Measurements from ENCODE around the gene SRSF1. TPM values are rescaled to one million over a fixed set of nuclear protein-coding genes. Genes with fewer than 3 reads are reported as not detected.
A peak's percentile ranks its signal among the peaks of the same experiment; 100 is the strongest.

SRSF1 gene
- total RNA-seq, 1 donor from 2014 or later: 155 TPM

DNA sequence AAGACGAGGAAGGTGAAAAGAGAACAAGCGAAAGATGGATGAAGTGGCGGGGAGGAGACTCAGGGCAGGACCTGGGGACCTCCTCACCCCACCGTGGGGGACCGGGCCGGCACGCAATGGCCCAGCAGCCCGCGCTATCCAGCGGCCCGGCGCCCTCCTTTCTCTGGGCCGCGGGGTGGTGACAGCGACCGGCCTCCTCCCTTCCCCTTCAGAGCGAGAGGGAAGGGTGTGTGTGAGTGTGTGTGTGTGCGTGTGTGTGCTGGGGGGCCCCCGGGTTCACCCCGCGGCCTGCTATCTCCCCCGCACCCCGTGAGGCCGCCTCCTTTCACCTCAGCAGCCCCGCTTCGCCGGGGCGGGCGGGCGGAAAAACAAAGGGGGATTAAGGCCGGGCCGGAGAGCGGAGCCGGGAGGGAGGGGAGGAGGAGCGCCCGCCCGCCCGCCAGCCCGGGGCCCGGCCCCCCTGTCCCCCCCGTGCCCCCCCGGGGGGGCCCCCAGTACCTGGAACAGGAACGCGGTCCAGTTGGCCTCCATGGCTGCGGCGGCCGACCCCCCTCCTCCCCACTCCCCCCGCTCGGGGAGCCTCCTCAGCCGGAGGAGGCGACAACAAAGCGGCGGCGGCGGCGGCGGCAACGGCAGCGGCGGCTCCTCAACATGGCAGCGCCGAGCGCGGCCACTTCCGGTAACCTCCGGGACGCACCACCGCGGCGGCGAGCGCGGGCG is 19.3 kb downstream of the SRSF1 start, which contains the start of gene VEZF1:
Gene VEZF1 (minus strand): TSS at position 674 of the 720 bp plus-strand sequence. CDS start 143 bp downstream, at position 531.
- peak in 1 of 2 donors; percentile 81 for TF ChIP-seq POLR2AphosphoS5 (IDR thresholded peaks at IDR 0.05; ENCODE audit: insufficient read depth in 1 of 2, low read depth in 1 of 2)
- TF ChIP-seq POLR2A (IDR thresholded peaks at IDR 0.05): peak in 1 of 2 donors; percentile 36
- TF ChIP-seq, protein P1, sequence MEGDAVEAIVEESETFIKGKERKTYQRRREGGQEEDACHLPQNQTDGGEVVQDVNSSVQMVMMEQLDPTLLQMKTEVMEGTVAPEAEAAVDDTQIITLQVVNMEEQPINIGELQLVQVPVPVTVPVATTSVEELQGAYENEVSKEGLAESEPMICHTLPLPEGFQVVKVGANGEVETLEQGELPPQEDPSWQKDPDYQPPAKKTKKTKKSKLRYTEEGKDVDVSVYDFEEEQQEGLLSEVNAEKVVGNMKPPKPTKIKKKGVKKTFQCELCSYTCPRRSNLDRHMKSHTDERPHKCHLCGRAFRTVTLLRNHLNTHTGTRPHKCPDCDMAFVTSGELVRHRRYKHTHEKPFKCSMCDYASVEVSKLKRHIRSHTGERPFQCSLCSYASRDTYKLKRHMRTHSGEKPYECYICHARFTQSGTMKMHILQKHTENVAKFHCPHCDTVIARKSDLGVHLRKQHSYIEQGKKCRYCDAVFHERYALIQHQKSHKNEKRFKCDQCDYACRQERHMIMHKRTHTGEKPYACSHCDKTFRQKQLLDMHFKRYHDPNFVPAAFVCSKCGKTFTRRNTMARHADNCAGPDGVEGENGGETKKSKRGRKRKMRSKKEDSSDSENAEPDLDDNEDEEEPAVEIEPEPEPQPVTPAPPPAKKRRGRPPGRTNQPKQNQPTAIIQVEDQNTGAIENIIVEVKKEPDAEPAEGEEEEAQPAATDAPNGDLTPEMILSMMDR (IDR thresholded peaks at IDR 0.05): no peak
- no peaks in the 10 kb centered on the region for H3K27me3 ChIP-seq
- H3K4me1 ChIP-seq: peaks cover 53% of the 10 kb centered on the region
- no peaks in the 10 kb centered on the region for H3K9me3 ChIP-seq
- DNase-seq (ENCODE audit: extremely low spot score in 2 of 2): no peak
- intact Hi-C loops (cut with DNase I): loop anchor here (5.0 kb wide), 3 partner anchors 35 to 115 kb away; no protein-coding TSS in a partner anchor
- peak within 1 kb of the TSS; percentile 93 for H3K27ac ChIP-seq
- peaks cover 0 to 4% of the 10 kb centered on the region in 2 donors for H3K36me3 ChIP-seq
- peak within 1 kb of the TSS; percentile 79 to 95 for H3K4me3 ChIP-seq

DNA sequence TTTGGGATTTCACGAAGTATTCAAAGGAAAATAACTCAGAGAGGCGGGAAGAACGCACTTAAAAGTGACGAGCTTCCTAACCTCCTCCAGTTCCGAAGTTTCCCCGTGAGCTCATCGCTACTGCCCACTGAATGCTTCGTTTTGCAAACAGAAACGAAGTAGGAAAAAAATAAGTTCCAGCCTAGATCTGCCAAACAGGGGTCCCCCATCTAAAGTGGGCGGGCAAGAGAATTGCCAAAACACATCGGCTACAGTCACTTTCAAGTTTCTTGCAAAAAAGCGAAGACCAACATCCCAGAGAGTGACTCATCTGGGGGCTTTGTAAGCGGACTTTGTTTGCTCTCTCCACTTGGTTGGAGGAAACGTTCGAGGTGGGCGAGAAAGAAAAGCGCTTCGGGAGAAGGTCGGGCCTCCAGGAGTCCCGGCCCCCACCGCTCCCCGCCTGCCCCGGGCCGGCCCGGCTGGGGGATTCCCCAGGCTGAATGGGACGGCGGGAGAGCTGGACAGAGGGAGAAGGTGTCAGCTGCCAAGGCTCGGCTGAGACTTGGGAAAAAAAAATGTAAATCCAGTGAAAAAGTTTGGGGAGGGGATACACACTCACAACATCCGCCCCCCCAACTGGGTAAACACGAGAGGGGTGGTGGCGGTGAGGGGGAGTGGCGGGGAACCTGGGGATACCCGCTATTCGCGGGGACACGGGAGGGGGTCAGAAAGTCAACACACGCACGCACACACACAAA is 20.0 kb downstream of the SRSF1 start:
- TF ChIP-seq POLR2A (IDR thresholded peaks at IDR 0.05) (no peak), POLR2AphosphoS5 (IDR thresholded peaks at IDR 0.05; ENCODE audit: insufficient read depth in 1 of 2, low read depth in 1 of 2) (peak in 1 of 2 donors; percentile 62)
- TF ChIP-seq, protein P1 (IDR thresholded peaks at IDR 0.05): no peak
- intact Hi-C loops (cut with DNase I): loop anchor here (5.0 kb wide), 3 partner anchors 35 to 115 kb away; no protein-coding TSS in a partner anchor
- Histone ChIP-seq H3K27ac (peak overlapping the region; percentile 93), H3K9me3 (no peaks in the 10 kb centered on the region), H3K4me3 (peak overlapping the region; percentile 79 to 95), H3K36me3 (peaks cover 0 to 10% of the 10 kb centered on the region in 2 donors), H3K27me3 (no peaks in the 10 kb centered on the region), H3K4me1 (peaks cover 61% of the 10 kb centered on the region)
- DNase-seq (ENCODE audit: extremely low spot score in 2 of 2): no peak

DNA sequence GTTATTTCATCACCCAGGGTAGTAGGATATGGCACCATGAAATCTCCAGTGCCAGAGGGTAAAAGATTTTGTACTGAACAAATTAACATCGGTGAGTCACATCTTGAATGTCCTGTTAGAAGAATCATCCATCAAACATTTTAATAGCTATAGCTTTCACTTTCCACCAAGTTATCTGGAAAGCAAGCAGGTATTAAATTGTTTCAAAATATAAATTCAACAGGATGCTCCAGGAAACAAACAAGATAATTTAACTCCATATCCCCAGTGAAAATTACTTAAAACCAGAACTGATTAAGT is 21.4 kb downstream of the SRSF1 start:
- DNase-seq (ENCODE audit: extremely low spot score in 2 of 2): no peak
- H3K36me3 ChIP-seq: peaks cover 0 to 19% of the 10 kb centered on the region in 2 donors
- peak in 1 of 2 donors; percentile 62 for TF ChIP-seq POLR2AphosphoS5 (IDR thresholded peaks at IDR 0.05; ENCODE audit: insufficient read depth in 1 of 2, low read depth in 1 of 2)
- TF ChIP-seq, protein P1 (IDR thresholded peaks at IDR 0.05): no peak
- H3K9me3 ChIP-seq: no peaks in the 10 kb centered on the region
- no peaks in the 10 kb centered on the region for H3K27me3 ChIP-seq
- intact Hi-C loops (cut with DNase I): loop anchor here (5.0 kb wide), 3 partner anchors 33 to 113 kb away; no protein-coding TSS in a partner anchor
- peaks cover 75% of the 10 kb centered on the region for H3K4me1 ChIP-seq
- H3K4me3 ChIP-seq: peak overlapping the region in 1 of 2 donors; percentile 79
- peak overlapping the region; percentile 93 for H3K27ac ChIP-seq

DNA sequence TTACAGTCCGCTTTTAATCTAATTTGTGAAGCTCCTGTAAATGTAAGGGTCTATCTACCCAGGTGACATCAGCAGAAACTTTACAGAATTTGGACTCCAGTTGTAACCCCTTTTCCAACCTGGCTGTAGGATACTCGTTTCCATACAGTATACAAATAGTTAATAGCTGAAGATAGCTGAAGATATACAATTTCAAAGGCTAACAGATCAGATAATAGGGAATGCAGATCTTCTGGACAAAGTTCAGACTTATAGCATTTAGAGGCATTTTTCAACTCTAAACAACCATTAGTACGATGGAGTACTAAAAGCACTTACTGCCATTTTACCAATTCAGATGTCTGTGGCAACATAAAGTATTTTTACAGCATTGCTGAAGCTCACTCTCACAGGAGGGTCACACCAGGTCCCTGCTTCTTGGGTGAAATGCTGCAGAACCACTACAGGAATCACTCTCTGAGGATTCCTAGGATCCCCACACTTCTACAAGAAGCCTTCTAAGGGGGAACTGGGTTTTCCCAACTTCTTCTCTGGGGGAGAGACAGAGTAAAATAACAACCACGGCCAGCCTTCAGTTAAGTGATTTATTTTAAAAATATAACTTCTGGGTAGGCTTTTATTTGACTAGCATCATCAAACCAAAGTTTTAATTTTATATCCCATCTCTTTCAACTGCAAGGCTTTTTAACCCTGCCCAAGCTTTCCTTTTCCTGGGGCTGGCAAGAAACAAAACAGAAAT is 21.9 kb downstream of the SRSF1 start:
- Histone ChIP-seq H3K27ac (peak overlapping the region; percentile 93), H3K9me3 (no peaks in the 10 kb centered on the region), H3K4me1 (peaks cover 77% of the 10 kb centered on the region), H3K36me3 (peaks cover 0 to 24% of the 10 kb centered on the region in 2 donors), H3K27me3 (no peaks in the 10 kb centered on the region), H3K4me3 (peak overlapping the region; percentile 0 to 79)
- TF ChIP-seq POLR2A (IDR thresholded peaks at IDR 0.05): no peak
- TF ChIP-seq, protein P1 (IDR thresholded peaks at IDR 0.05): no peak
- TF ChIP-seq POLR2AphosphoS5 (IDR thresholded peaks at IDR 0.05; ENCODE audit: insufficient read depth in 1 of 2, low read depth in 1 of 2): no peak
- intact Hi-C loops (cut with DNase I): loop anchor here (5.0 kb wide), 3 partner anchors 33 to 113 kb away; no protein-coding TSS in a partner anchor
- no peak for DNase-seq (ENCODE audit: extremely low spot score in 2 of 2)

Measured in vagina (tissue), 2 donors.